Large intestine (tissue), 12 donors: ENCODE data around the gene ARHGAP45. TPM values are rescaled to one million over a fixed set of nuclear protein-coding genes. Genes with fewer than 3 reads are reported as not detected.
"Not testable (repeated sequence)": the region's sequence is repeated elsewhere in the genome, so short reads cannot be mapped to it uniquely, and the experiment has no call there.

ENCODE experiments used
- DNase-seq, 2 donors: peaks; one replicate each; pipeline versions ENCODE4 v3.0.0 to v3.0.0-alpha.2; 2013
- H3K27ac ChIP-seq: one replicate; pipeline ENCODE4 v1.5.1; 2013; ENCODE audit warnings: low read length
- H3K27me3 ChIP-seq: 2 replicates; pipeline ENCODE4 v1.6.1; 2013; ENCODE audit warnings: low read length; ENCODE audit not compliant: control insufficient read depth, insufficient read depth
- H3K36me3 ChIP-seq: 2 replicates; pipeline ENCODE4 v1.6.1; 2013; ENCODE audit warnings: low read length; ENCODE audit not compliant: control insufficient read depth, insufficient read depth
- H3K4me1 ChIP-seq: one replicate; pipeline ENCODE4 v1.6.1; 2013; ENCODE audit warnings: low read length; ENCODE audit not compliant: control insufficient read depth, insufficient read depth
- H3K4me3 ChIP-seq: one replicate; pipeline ENCODE4 v1.5.1; 2013; ENCODE audit warnings: low read length
- H3K9me3 ChIP-seq: one replicate; pipeline ENCODE4 v1.6.1; 2013; ENCODE audit warnings: mild to moderate bottlenecking, low read depth, low read length, moderate library complexity; ENCODE audit not compliant: control insufficient read depth
- WGBS: methylation state at CpG from one replicate; pipeline ENCODE4 v1.1.5; 2013; ENCODE audit warnings: low lambda C conversion rate; ENCODE audit not compliant: insufficient coverage; 5-methylcytosine and 5-hydroxymethylcytosine counted together
- long read RNA-seq, 11 donors: transcript quantifications; one replicate each; lab custom pipeline, GENCODE V29; 2026
- polyA plus RNA-seq: library from polyadenylated mRNA; unstranded; fragments of 120-200 nt; gene quantifications from one replicate; pipeline ENCODE4 v1.2.1, GENCODE V29; 2013

Gene ARHGAP45
- polyA plus RNA-seq = 14.0 TPM
- long read RNA-seq, donor 1, partial matches to known transcripts = 0 of 5 reads
- long read RNA-seq, donor 1, other reads (novel, unspliced or antisense) = 0 of 5 reads
- long read RNA-seq, donor 2, partial matches to known transcripts = 34 of 37 reads
- long read RNA-seq, donor 2, other reads (novel, unspliced or antisense) = 0 of 37 reads
- long read RNA-seq, donor 3 = 0 reads
- long read RNA-seq, donor 4, partial matches to known transcripts = 0 of 1 reads
- long read RNA-seq, donor 4, other reads (novel, unspliced or antisense) = 0 of 1 reads
- long read RNA-seq, donor 5, full-length matches to known transcripts = 1 of 1 reads
- long read RNA-seq, donor 5, partial matches to known transcripts = 0 of 1 reads
- long read RNA-seq, donor 5, other reads (novel, unspliced or antisense) = 0 of 1 reads
- long read RNA-seq, donor 6, partial matches to known transcripts = 0 of 2 reads
- long read RNA-seq, donor 6, other reads (novel, unspliced or antisense) = 0 of 2 reads
- long read RNA-seq, donor 7, full-length matches to known transcripts = 2 of 49 reads
- long read RNA-seq, donor 7, partial matches to known transcripts = 10 of 49 reads
- long read RNA-seq, donor 7, other reads (novel, unspliced or antisense) = 37 of 49 reads
- long read RNA-seq, donor 8, transcript ARHGAP45-205 (4 exons, 940 nt) = major isoform, 5 of 163 reads
- long read RNA-seq, donor 8, partial matches to known transcripts = 151 of 163 reads
- long read RNA-seq, donor 8, other reads (novel, unspliced or antisense) = 6 of 163 reads
- long read RNA-seq, donor 9, full-length matches to known transcripts = 5 of 90 reads
- long read RNA-seq, donor 9, partial matches to known transcripts = 85 of 90 reads
- long read RNA-seq, donor 9, other reads (novel, unspliced or antisense) = 0 of 90 reads
- long read RNA-seq, donor 10, partial matches to known transcripts = 34 of 158 reads
- long read RNA-seq, donor 10, other reads (novel, unspliced or antisense) = 122 of 158 reads
- long read RNA-seq, donor 11, full-length matches to known transcripts = 5 of 109 reads
- long read RNA-seq, donor 11, partial matches to known transcripts = 104 of 109 reads
- long read RNA-seq, donor 11, other reads (novel, unspliced or antisense) = 0 of 109 reads

DNA sequence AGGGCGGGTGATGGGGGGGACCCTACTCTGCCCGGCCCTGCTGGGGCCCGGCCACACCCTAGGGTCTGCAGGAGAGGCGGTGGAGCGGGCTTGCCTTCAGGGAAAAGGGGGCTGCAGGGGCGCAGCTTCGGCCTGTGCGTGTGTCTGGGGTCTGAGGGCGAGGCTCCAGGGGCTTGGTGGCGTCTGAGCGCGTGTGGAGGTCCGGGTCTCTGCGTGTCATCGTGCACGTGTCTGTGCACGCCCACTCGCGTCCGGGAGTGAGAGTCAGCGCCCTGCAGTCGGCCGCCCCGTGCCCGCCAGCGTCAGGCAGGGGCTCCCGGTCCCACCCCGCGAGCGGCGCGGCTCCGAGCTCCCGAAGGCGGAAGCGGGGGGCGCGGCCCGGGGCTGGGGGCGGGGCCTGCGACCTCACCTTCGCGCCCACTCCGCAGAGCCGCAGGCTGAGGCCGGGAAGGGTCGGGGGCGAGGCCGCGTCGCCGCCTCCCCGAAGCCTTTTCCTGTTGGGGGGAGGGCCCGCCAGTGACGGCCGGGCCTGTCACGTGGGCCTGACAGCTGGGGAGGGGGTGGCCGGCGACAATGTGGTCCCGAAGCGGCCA is at the start of gene ARHGAP45:
ARHGAP45 (plus strand) TSS at position 420 of the 593 bp plus-strand sequence. CDS start 239 bp downstream, outside the sequence.
- H3K27me3 ChIP-seq = peaks cover 82% of the 10 kb centered on the region
- DNase-seq = no peak
- H3K4me3 ChIP-seq = peak within 1 kb of the TSS; percentile 28
- no peak within 1 kb of the TSS for H3K27ac ChIP-seq
- H3K9me3 ChIP-seq = peaks cover 41% of the 10 kb centered on the region
- peaks cover 13% of the 10 kb centered on the region for H3K4me1 ChIP-seq
- no CpG with 5 or more reads among the region's 61 CpGs for WGBS
- no peaks in the 10 kb centered on the region for H3K36me3 ChIP-seq

- peaks cover 44% of the 10 kb centered on the region for H3K4me1 ChIP-seq
- no peak overlapping the region for H3K27ac ChIP-seq
- H3K36me3 ChIP-seq = peaks cover 23% of the 10 kb centered on the region
- DNase-seq = no peak
- WGBS = no CpG with 5 or more reads among the region's 9 CpGs
- no peaks in the 10 kb centered on the region for H3K27me3 ChIP-seq
- H3K4me3 ChIP-seq = no peak overlapping the region
- no peaks in the 10 kb centered on the region for H3K9me3 ChIP-seq
These were observed 49.1 kb upstream of the ARHGAP45 start for GRCh38 chr19:1017906-1018305.

DNA sequence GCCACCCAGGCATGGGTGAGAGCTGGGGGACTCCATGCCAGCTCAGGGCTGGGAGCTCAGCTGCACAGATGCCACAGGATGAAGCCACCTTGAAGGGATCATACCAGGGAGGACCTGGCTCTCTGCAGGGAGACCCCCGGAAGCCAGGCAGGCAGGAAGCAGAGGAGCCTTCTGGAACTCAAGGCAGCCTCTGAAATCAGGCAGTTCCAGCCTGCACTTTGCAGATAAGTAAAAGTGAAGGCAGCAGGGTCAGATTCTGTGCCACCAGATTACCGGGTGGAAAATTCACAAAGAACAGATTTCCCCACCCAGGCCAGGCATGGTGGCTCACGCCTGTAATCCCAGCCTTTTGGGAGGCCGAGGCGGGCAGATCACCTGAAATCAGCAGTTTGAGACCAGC is 48.6 kb upstream of the ARHGAP45 start:
- no peaks in the 10 kb centered on the region for H3K9me3 ChIP-seq
- H3K27ac ChIP-seq = no peak overlapping the region
- WGBS = no CpG with 5 or more reads among the region's 5 CpGs
- peaks cover 44% of the 10 kb centered on the region for H3K4me1 ChIP-seq
- DNase-seq = no peak
- H3K27me3 ChIP-seq = no peaks in the 10 kb centered on the region
- peaks cover 18% of the 10 kb centered on the region for H3K36me3 ChIP-seq
- H3K4me3 ChIP-seq = no peak overlapping the region

- H3K4me3 ChIP-seq = peak overlapping the region; percentile 99
- WGBS = no CpG with 5 or more reads among the region's 17 CpGs
- H3K36me3 ChIP-seq = peaks cover 11% of the 10 kb centered on the region
- no peaks in the 10 kb centered on the region for H3K9me3 ChIP-seq
- no peaks in the 10 kb centered on the region for H3K27me3 ChIP-seq
- peaks cover 44% of the 10 kb centered on the region for H3K4me1 ChIP-seq
- no peak for DNase-seq
- no peak overlapping the region for H3K27ac ChIP-seq
These were observed 47.9 kb upstream of the ARHGAP45 start for GRCh38 chr19:1018932-1019615.

- no peak for DNase-seq
- H3K27me3 ChIP-seq = no peaks in the 10 kb centered on the region
- peaks cover 6% of the 10 kb centered on the region for H3K36me3 ChIP-seq
- no CpG with 5 or more reads among the region's 18 CpGs for WGBS
- no peak overlapping the region for H3K27ac ChIP-seq
- H3K4me3 ChIP-seq = peak overlapping the region; percentile 99
- H3K9me3 ChIP-seq = no peaks in the 10 kb centered on the region
- H3K4me1 ChIP-seq = peaks cover 44% of the 10 kb centered on the region
These were observed 47.4 kb upstream of the ARHGAP45 start for GRCh38 chr19:1019616-1019961.

GRCh38 chr19:1019980-1020867 is 46.7 kb upstream of the ARHGAP45 start:
- H3K27me3 ChIP-seq = no peaks in the 10 kb centered on the region
- H3K4me3 ChIP-seq = peak overlapping the region; percentile 99
- no peaks in the 10 kb centered on the region for H3K9me3 ChIP-seq
- H3K4me1 ChIP-seq = peaks cover 43% of the 10 kb centered on the region
- no peak for DNase-seq
- H3K27ac ChIP-seq = peak overlapping the region; percentile 41
- H3K36me3 ChIP-seq = no peaks in the 10 kb centered on the region
- WGBS = no CpG with 5 or more reads among the region's 60 CpGs

GRCh38 chr19:1020868-1021425 is 46.0 kb upstream of the ARHGAP45 start, which contains the start of gene TMEM259:
Gene TMEM259 (minus strand): TSS chr19:1021123. CDS start chr19:1020996, 127 bp downstream.
- Histone ChIP-seq H3K27ac (peak within 1 kb of the TSS; percentile 68), H3K9me3 (no peaks in the 10 kb centered on the region), H3K4me3 (peak within 1 kb of the TSS; percentile 99), H3K4me1 (peaks cover 36% of the 10 kb centered on the region), H3K36me3 (no peaks in the 10 kb centered on the region), H3K27me3 (no peaks in the 10 kb centered on the region)
- peak; percentile 98 for DNase-seq
- no CpG with 5 or more reads among the region's 68 CpGs for WGBS

DNA sequence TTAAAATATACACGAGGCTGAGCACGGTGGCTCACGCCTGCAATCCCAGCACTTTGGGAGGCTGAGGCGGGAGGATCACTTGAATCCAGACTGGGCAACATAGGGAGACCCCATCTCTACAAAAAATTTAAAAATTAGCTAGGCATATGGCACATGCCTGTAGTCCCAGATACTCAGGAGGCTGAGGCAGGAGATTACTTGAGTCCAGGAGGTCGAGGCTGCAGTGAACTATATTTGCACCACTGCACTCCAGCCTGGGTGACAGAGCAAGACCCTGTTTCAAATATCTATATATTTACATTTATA is 43.1 kb upstream of the ARHGAP45 start:
- H3K4me1 ChIP-seq = peaks cover 30% of the 10 kb centered on the region

GRCh38 chr19:1025080-1025479 is 41.9 kb upstream of the ARHGAP45 start:
- H3K27ac ChIP-seq, H3K36me3 ChIP-seq, H3K4me3 ChIP-seq, H3K9me3 ChIP-seq, DNase-seq: not testable (repeated sequence)
- whole genome bisulfite sequencing = 83% methylated on average over 1 of the region's 6 CpGs
- H3K27me3 ChIP-seq = peaks cover 11% of the 10 kb centered on the region
- peaks cover 28% of the 10 kb centered on the region for H3K4me1 ChIP-seq

More for the DNA sequence above, 43.1 kb upstream of the ARHGAP45 start:
- peaks cover 11% of the 10 kb centered on the region for H3K27me3 ChIP-seq
- not testable (repeated sequence) for H3K27ac ChIP-seq, H3K4me3 ChIP-seq, H3K9me3 ChIP-seq, H3K36me3 ChIP-seq, DNase-seq
- no CpG with 5 or more reads among the region's 5 CpGs for WGBS
